ENCODE results near the gene ST8SIA5. TPM values are rescaled to one million over a fixed set of nuclear protein-coding genes. Genes with fewer than 3 reads are reported as not detected.

The ST8SIA5 gene
- total and polyA plus RNA-seq, 9 of the 15 experiments (the other 6 are each of a cell fraction or from before 2014, with no cell fraction given): 0.03 to 0.33 (median 0.06) TPM; not detected in 5

DNA sequence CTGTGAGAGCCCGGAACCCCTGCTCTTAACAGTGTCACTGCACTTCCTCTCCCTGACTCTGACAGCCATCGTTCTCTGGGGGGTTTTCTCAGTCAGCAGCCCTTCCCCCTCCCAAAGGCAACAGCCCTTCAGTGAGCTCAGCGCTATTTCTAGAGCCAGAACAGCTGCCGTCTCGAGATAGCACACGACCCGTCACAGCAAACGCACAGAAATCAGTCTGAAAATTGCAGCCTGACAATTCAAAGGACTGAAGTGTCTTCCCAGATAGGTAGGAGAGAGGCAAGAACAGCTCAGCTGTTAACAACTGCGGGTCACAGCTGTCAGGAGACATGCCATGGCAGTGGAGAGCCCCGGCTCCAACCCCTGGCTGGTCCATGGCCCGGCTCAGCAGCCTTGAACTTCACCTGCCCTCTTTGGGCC lies 45.4 kb downstream of the ST8SIA5 start (continued):
- TF ChIP-seq, protein P1, sequence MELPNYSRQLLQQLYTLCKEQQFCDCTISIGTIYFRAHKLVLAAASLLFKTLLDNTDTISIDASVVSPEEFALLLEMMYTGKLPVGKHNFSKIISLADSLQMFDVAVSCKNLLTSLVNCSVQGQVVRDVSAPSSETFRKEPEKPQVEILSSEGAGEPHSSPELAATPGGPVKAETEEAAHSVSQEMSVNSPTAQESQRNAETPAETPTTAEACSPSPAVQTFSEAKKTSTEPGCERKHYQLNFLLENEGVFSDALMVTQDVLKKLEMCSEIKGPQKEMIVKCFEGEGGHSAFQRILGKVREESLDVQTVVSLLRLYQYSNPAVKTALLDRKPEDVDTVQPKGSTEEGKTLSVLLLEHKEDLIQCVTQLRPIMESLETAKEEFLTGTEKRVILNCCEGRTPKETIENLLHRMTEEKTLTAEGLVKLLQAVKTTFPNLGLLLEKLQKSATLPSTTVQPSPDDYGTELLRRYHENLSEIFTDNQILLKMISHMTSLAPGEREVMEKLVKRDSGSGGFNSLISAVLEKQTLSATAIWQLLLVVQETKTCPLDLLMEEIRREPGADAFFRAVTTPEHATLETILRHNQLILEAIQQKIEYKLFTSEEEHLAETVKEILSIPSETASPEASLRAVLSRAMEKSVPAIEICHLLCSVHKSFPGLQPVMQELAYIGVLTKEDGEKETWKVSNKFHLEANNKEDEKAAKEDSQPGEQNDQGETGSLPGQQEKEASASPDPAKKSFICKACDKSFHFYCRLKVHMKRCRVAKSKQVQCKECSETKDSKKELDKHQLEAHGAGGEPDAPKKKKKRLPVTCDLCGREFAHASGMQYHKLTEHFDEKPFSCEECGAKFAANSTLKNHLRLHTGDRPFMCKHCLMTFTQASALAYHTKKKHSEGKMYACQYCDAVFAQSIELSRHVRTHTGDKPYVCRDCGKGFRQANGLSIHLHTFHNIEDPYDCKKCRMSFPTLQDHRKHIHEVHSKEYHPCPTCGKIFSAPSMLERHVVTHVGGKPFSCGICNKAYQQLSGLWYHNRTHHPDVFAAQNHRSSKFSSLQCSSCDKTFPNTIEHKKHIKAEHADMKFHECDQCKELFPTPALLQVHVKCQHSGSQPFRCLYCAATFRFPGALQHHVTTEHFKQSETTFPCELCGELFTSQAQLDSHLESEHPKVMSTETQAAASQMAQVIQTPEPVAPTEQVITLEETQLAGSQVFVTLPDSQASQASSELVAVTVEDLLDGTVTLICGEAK (IDR thresholded peaks at IDR 0.05): no peak
- TF ChIP-seq, protein P1 (CRISPR knock-in tag; IDR thresholded peaks at IDR 0.05): no peak
- TF ChIP-seq THRAP3 (IDR thresholded peaks at IDR 0.05; ENCODE audit: borderline replicate concordance) (no peak), TAF9B (IDR thresholded peaks at IDR 0.05; ENCODE audit: partially characterized antibody) (peak; percentile 79), CHD2 (IDR thresholded peaks at IDR 0.05; ENCODE audit: low read depth, low read length) (no peak), NELFE (IDR thresholded peaks at IDR 0.05; ENCODE audit: insufficient read depth, insufficient read length) (no peak), FOSL1 (tag; conservative IDR thresholded peaks at IDR 0.05) (no peak), CEBPG (CRISPR knock-in tag; IDR thresholded peaks at IDR 0.05) (no peak), CEBPG (tag; conservative IDR thresholded peaks at IDR 0.05 in 1 of 2, IDR thresholded peaks at IDR 0.05 in 1 of 2) (no peak), ARID1B (IDR thresholded peaks at IDR 0.05) (peak; percentile 93), HDAC6 (IDR thresholded peaks at IDR 0.05; ENCODE audit: low read depth, low read length) (no peak), TCFL5 (CRISPR knock-in tag; conservative IDR thresholded peaks at IDR 0.05) (no peak), ERF (CRISPR knock-in tag; IDR thresholded peaks at IDR 0.05) (no peak), BCOR (IDR thresholded peaks at IDR 0.05) (peak; percentile 67; the same call in 1 of the 2 replicates), SMARCC2 (IDR thresholded peaks at IDR 0.05; ENCODE audit: low read depth) (no peak), BCL6 (CRISPR knock-in tag; IDR thresholded peaks at IDR 0.05) (no peak), ZNF140 (CRISPR knock-in tag; IDR thresholded peaks at IDR 0.05) (no peak), XRCC3 (IDR thresholded peaks at IDR 0.05) (no peak), GATA2 (CRISPR knock-in tag; IDR thresholded peaks at IDR 0.05) (peak; percentile 81)
- TF ChIP-seq, protein P2, sequence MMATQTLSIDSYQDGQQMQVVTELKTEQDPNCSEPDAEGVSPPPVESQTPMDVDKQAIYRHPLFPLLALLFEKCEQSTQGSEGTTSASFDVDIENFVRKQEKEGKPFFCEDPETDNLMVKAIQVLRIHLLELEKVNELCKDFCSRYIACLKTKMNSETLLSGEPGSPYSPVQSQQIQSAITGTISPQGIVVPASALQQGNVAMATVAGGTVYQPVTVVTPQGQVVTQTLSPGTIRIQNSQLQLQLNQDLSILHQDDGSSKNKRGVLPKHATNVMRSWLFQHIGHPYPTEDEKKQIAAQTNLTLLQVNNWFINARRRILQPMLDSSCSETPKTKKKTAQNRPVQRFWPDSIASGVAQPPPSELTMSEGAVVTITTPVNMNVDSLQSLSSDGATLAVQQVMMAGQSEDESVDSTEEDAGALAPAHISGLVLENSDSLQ (IDR thresholded peaks at IDR 0.05): peak; percentile 65
- TF ChIP-seq, protein P3, sequence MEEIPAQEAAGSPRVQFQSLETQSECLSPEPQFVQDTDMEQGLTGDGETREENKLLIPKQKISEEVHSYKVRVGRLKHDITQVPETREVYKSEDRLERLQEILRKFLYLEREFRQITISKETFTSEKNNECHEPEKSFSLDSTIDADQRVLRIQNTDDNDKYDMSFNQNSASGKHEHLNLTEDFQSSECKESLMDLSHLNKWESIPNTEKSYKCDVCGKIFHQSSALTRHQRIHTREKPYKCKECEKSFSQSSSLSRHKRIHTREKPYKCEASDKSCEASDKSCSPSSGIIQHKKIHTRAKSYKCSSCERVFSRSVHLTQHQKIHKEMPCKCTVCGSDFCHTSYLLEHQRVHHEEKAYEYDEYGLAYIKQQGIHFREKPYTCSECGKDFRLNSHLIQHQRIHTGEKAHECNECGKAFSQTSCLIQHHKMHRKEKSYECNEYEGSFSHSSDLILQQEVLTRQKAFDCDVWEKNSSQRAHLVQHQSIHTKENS (CRISPR knock-in tag; IDR thresholded peaks at IDR 0.05): no peak
